ENCODE measurements around the gene GPD2. TPM values are rescaled to one million over a fixed set of nuclear protein-coding genes. Genes with fewer than 3 reads are reported as not detected.
"Not testable (repeated sequence)": the region's sequence is repeated elsewhere in the genome, so short reads cannot be mapped to it uniquely, and the experiment has no call there.

GPD2 gene
- total RNA-seq, 1 experiment from 2014 or later, result 62.5 TPM

DNA sequence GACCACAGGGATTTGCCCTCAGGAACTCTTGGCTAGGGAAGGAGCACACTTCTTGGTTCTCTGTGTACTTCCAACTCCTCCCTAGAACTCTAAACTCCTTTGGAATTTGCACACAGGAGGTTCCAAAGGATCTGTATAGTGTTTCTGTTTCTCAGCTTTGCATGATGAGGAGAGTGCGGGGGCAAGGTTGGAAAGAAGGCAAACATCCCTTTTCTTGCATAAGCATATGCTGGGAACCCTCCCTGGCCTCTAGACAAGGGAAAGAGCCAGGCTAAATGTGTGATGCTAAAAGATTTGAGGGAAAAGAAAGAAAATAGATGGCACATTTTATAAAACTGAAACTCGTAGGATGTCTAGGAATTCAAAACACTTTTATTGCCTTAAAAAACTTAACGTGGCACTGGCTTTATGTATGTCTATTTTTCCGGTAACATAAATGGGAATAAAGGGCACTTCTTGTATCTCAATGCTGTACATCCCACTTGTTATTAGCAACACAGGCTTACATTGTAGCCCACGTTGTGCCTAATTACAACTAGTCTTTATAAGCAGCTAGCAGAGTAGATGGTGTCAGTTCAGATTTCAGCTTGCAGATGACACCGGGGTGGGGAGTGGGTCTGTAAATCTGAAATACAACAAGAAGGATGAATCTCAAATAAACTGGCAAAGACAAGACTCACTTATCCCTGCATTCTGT lies 165.8 kb downstream of the GPD2 start:
- ChIA-PET CTCF (interaction anchor here (0.5 to 0.7 kb wide), 3 partner anchors 12 to 196 kb away, joined by 3 to 4 read pairs (median 3); no protein-coding TSS in a partner anchor), POLR2A (no interaction called here)
- Mint-ChIP-seq H3K4me1 (ENCODE audit: insufficient read depth, unreplicated experiment) (no peaks in the 10 kb centered on the region), H3K4me3 (ENCODE audit: unreplicated experiment) (no peak overlapping the region), H3K9me3 (ENCODE audit: unreplicated experiment) (no peaks in the 10 kb centered on the region), H3K27me3 (ENCODE audit: insufficient read depth, unreplicated experiment) (no peaks in the 10 kb centered on the region), H3K36me3 (ENCODE audit: insufficient read depth, unreplicated experiment) (no peaks in the 10 kb centered on the region), H3K27ac (ENCODE audit: low read depth, unreplicated experiment) (no peak overlapping the region)
- no peak for DNase-seq (ENCODE audit: unreplicated experiment)
- intact Hi-C loops (cut with micrococcal nuclease), result no loop called here
- no TSS peak for BruUV-seq (replicated peaks)
- no peak for TF ChIP-seq CTCF (IDR thresholded peaks at IDR 0.05; ENCODE audit: unreplicated experiment)

DNA sequence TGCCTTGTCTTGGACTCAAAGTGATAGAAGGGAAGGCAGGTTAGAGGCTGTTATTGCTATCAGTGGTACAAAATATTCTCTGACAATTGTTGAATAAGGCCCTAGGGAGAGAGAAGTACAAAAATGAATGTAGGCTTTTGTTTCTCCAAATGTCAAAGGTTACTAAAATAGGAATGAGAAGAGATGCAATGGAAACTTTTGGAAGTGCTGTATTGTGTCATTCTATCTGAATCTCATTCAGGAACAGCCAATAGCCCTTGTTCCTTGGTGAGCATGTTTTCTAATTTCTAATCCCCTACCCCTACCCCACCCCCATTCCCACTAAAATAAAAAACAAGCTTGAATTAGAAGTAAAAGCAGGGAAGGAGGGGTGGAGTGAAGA lies 166.4 kb downstream of the GPD2 start:
- no peak overlapping the region for H3K4me3 Mint-ChIP-seq (ENCODE audit: unreplicated experiment)
- no peaks in the 10 kb centered on the region for H3K36me3 Mint-ChIP-seq (ENCODE audit: insufficient read depth, unreplicated experiment)
- CTCF ChIA-PET, result interaction anchor here (0.5 kb wide), 1 partner anchor 197 kb away, joined by 4 read pairs; no protein-coding TSS in a partner anchor
- no TSS peak for BruUV-seq (replicated peaks)
- H3K27ac Mint-ChIP-seq (ENCODE audit: low read depth, unreplicated experiment), result no peak overlapping the region
- H3K4me1 Mint-ChIP-seq (ENCODE audit: insufficient read depth, unreplicated experiment), result no peaks in the 10 kb centered on the region
- H3K27me3 Mint-ChIP-seq (ENCODE audit: insufficient read depth, unreplicated experiment), result no peaks in the 10 kb centered on the region
- DNase-seq (ENCODE audit: unreplicated experiment), result no peak
- POLR2A ChIA-PET, result no interaction called here
- intact Hi-C loops (cut with micrococcal nuclease), result no loop called here
- no peaks in the 10 kb centered on the region for H3K9me3 Mint-ChIP-seq (ENCODE audit: unreplicated experiment)
- no peak for TF ChIP-seq CTCF (IDR thresholded peaks at IDR 0.05; ENCODE audit: unreplicated experiment)

DNA sequence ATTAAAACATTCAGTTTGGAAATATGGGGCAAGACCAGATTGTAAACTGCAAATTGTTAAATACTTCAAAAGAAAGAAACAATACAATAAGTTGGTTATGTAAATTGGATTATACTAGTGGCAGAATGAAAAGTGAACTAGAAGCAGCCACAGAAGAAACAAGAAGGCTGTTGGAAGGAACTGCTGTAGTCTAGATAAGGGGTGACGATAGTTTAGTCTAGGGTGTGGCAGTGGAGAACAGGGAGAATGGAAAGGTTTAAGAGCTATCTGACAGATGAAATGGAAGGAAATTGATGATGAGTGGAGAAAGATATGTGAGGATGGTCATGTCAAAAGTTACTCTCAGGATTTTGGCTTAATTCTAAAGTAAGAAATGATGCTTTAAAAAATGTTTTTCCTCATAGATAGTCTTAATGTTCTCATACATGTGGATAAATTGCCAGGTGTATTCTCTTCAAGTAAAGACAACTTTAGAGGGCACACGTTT lies 179.7 kb downstream of the GPD2 start:
- no peaks in the 10 kb centered on the region for H3K9me3 Mint-ChIP-seq (ENCODE audit: unreplicated experiment)
- POLR2A ChIA-PET, result no interaction called here
- no peaks in the 10 kb centered on the region for H3K4me1 Mint-ChIP-seq (ENCODE audit: insufficient read depth, unreplicated experiment)
- no peak overlapping the region for H3K4me3 Mint-ChIP-seq (ENCODE audit: unreplicated experiment)
- CTCF ChIA-PET, result interaction anchor here (0.7 kb wide), 2 partner anchors 44 to 981 kb away, joined by 3 read pairs; no protein-coding TSS in a partner anchor
- no peaks in the 10 kb centered on the region for H3K36me3 Mint-ChIP-seq (ENCODE audit: insufficient read depth, unreplicated experiment)
- intact Hi-C loops (cut with micrococcal nuclease), result no loop called here
- DNase-seq (ENCODE audit: unreplicated experiment), result no peak
- H3K27me3 Mint-ChIP-seq (ENCODE audit: insufficient read depth, unreplicated experiment), result no peaks in the 10 kb centered on the region
- no peak for TF ChIP-seq CTCF (IDR thresholded peaks at IDR 0.05; ENCODE audit: unreplicated experiment)
- BruUV-seq (replicated peaks), result no TSS peak
- no peak overlapping the region for H3K27ac Mint-ChIP-seq (ENCODE audit: low read depth, unreplicated experiment)

DNA sequence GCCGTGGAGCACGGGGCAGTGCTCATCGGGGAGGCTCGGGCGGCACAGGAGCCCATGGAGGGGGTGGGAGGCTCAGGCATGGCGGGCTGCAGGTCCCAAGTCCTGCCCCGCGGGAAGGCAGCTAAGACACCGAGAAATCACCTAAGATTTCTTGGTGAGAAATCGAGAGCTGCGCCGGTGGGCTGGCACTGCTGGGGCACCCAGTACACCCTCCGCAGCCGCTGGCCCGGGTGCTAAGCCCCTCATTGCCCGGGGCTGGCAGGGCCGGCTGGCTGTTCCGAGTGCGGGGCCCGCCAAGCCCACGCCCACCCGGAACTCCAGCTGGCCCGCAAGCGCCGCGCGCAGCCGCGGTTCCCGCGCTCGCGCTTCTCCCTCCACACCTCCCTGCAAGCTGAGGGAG lies 181.9 kb downstream of the GPD2 start:
- DNase-seq (ENCODE audit: unreplicated experiment); intact Hi-C loops (cut with micrococcal nuclease); H3K4me1 Mint-ChIP-seq (ENCODE audit: insufficient read depth, unreplicated experiment); H3K36me3 Mint-ChIP-seq (ENCODE audit: insufficient read depth, unreplicated experiment); H3K9me3 Mint-ChIP-seq (ENCODE audit: unreplicated experiment); BruUV-seq (replicated peaks); POLR2A ChIA-PET; H3K27me3 Mint-ChIP-seq (ENCODE audit: insufficient read depth, unreplicated experiment); H3K4me3 Mint-ChIP-seq (ENCODE audit: unreplicated experiment); H3K27ac Mint-ChIP-seq (ENCODE audit: low read depth, unreplicated experiment): not testable (repeated sequence)
- CTCF ChIA-PET, result interaction anchor here (1.0 to 1.2 kb wide), 2 partner anchors 1240 to 1241 kb away, joined by 3 read pairs; no protein-coding TSS in a partner anchor
